Left renal pelvis (tissue), 4 donors: ENCODE results near the gene NEK7. TPM values are rescaled to one million over a fixed set of nuclear protein-coding genes. Genes with fewer than 3 reads are reported as not detected.

ENCODE experiments used
- polyA plus RNA-seq, 4 donors: library from polyadenylated mRNA; unstranded; fragments of 120-200 nt; gene quantifications; one replicate each; pipeline ENCODE4 v1.2.1, GENCODE V29; 2013; ENCODE audit not compliant: insufficient read length in 4 of 4

NEK7 gene
- polyA plus RNA-seq, 4 donors = 46.0 to 69.8 (median 55.9) TPM

Other genes with a start within 250 kb of the NEK7 start
- under 1 TPM in 2 of 4 donors, not detected in 2; 0.03 to 0.33 TPM for gene LHX9, start 239.6 kb upstream of the NEK7 start, polyA plus RNA-seq